Chondrocyte (in vitro differentiated cells): ENCODE results near the gene ZNF764. TPM values are rescaled to one million over a fixed set of nuclear protein-coding genes. Genes with fewer than 3 reads are reported as not detected.

Experiments
- DNase-seq: peaks from one replicate; pipeline ENCODE4 v3.0.0; 2021; ENCODE audit warnings: mixed read lengths, low spot score
- H3K27ac Mint-ChIP-seq: one replicate; pipeline ENCODE4 v1.8.0; 2021; ENCODE audit warnings: mild to moderate bottlenecking, moderate library complexity, mixed read lengths; ENCODE audit not compliant: unreplicated experiment
- H3K27me3 Mint-ChIP-seq: 2 replicates; pipeline ENCODE4 v1.8.0; 2021; ENCODE audit warnings: low read depth, mixed read lengths
- H3K36me3 Mint-ChIP-seq: 2 replicates; pipeline ENCODE4 v1.8.0; 2021; ENCODE audit warnings: low read depth, mixed read lengths
- H3K4me1 Mint-ChIP-seq: 2 replicates; pipeline ENCODE4 v1.8.0; 2021; ENCODE audit warnings: low read depth, mild to moderate bottlenecking, mixed read lengths
- H3K4me3 Mint-ChIP-seq: one replicate; pipeline ENCODE4 v1.8.0; 2021; ENCODE audit warnings: mild to moderate bottlenecking, moderate library complexity, mixed read lengths; ENCODE audit not compliant: unreplicated experiment
- H3K9me3 Mint-ChIP-seq: 2 replicates; pipeline ENCODE4 v1.8.0; 2021; ENCODE audit warnings: low read depth, mixed read lengths
- CTCF ChIP-seq: fragments of 200-600 bp; sonication (generic); IDR thresholded peaks from 2 replicates; pipeline ENCODE4 v1.5.0; 2021; ENCODE audit warnings: antibody characterized with exemption, mild to moderate bottlenecking, moderate library complexity
- total RNA-seq: library from RNA; stranded (reverse); gene quantifications from 3 replicates; pipeline ENCODE4 v1.2.1, GENCODE V29; 2021

Gene ZNF764
- total RNA-seq, 1 donor from 2014 or later: 8.3 TPM

GRCh38 chr16:30532285-30533145 lies 25.7 kb downstream of the ZNF764 start:
- Mint-ChIP-seq H3K4me1 (peaks cover 23% of the 10 kb centered on the region), H3K36me3 (no peaks in the 10 kb centered on the region), H3K4me3 (no peak overlapping the region), H3K9me3 (no peaks in the 10 kb centered on the region), H3K27ac (no peak overlapping the region), H3K27me3 (no peaks in the 10 kb centered on the region)
- DNase-seq: no peak
- no peak for TF ChIP-seq CTCF

- no peak overlapping the region for H3K4me3 Mint-ChIP-seq
- peaks cover 24% of the 10 kb centered on the region for H3K4me1 Mint-ChIP-seq
- no peaks in the 10 kb centered on the region for H3K27me3 Mint-ChIP-seq
These were observed 27.8 kb downstream of the ZNF764 start for GRCh38 chr16:30530163-30531037.

GRCh38 chr16:30528799-30529457 lies 29.2 kb downstream of the ZNF764 start:
- H3K4me3 Mint-ChIP-seq: no peak overlapping the region
- peaks cover 26% of the 10 kb centered on the region for H3K4me1 Mint-ChIP-seq
- no peaks in the 10 kb centered on the region for H3K27me3 Mint-ChIP-seq
- no peak for DNase-seq
- no peak for TF ChIP-seq CTCF
- H3K9me3 Mint-ChIP-seq: no peaks in the 10 kb centered on the region
- peak overlapping the region; percentile 59 for H3K27ac Mint-ChIP-seq
- H3K36me3 Mint-ChIP-seq: peaks cover 2% of the 10 kb centered on the region

More at GRCh38 chr16:30530163-30531037, 27.8 kb downstream of the ZNF764 start:
- Mint-ChIP-seq H3K9me3 (no peaks in the 10 kb centered on the region), H3K27ac (no peak overlapping the region), H3K36me3 (no peaks in the 10 kb centered on the region)
- no peak for DNase-seq
- no peak for TF ChIP-seq CTCF

DNA sequence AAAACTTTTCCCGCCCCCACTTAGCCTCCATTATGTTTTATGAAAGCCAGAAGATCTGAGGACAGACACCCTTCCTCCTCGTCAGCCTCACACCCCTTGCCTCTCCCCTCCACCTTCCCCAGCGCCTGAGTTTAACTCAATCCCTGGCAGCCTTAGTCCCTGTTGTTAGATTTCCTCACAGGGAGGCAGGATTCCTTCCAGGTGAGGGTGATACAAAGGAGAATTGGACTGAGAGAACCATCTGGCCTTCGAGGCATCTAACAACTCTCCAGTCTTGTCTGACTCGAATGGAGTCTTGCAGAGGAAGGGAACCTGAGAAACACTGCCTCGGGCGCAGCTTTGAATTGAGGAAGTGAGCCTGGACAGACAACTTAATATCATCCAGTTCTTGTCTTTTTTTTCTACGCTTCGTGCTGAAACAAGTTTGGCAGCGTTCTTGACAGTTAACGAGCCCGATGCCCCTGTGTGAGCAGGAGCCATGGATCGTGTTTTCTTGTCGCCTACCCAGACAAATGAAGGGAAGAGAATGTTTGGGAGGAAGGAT lies 30.5 kb downstream of the ZNF764 start:
- no peak for DNase-seq
- Mint-ChIP-seq H3K9me3 (no peaks in the 10 kb centered on the region), H3K4me3 (peak overlapping the region; percentile 67), H3K27me3 (no peaks in the 10 kb centered on the region), H3K27ac (peak overlapping the region; percentile 93), H3K36me3 (peaks cover 2% of the 10 kb centered on the region), H3K4me1 (peaks cover 23% of the 10 kb centered on the region)
- no peak for TF ChIP-seq CTCF
